Stimulated activated CD8-positive, alpha-beta memory T cell treated with anti-CD3 and anti-CD28 coated beads, Interleukin-4, amount 100 ng/mL, for 48 hours (primary cell): Measurements from ENCODE around the gene CAT.
"Not testable (repeated sequence)": the region's sequence is repeated elsewhere in the genome, so short reads cannot be mapped to it uniquely, and the experiment has no call there.

Experiments
- DNase-seq: peaks from one replicate; pipeline ENCODE4 v3.0.0-alpha.2; 2020

CAT gene

DNA sequence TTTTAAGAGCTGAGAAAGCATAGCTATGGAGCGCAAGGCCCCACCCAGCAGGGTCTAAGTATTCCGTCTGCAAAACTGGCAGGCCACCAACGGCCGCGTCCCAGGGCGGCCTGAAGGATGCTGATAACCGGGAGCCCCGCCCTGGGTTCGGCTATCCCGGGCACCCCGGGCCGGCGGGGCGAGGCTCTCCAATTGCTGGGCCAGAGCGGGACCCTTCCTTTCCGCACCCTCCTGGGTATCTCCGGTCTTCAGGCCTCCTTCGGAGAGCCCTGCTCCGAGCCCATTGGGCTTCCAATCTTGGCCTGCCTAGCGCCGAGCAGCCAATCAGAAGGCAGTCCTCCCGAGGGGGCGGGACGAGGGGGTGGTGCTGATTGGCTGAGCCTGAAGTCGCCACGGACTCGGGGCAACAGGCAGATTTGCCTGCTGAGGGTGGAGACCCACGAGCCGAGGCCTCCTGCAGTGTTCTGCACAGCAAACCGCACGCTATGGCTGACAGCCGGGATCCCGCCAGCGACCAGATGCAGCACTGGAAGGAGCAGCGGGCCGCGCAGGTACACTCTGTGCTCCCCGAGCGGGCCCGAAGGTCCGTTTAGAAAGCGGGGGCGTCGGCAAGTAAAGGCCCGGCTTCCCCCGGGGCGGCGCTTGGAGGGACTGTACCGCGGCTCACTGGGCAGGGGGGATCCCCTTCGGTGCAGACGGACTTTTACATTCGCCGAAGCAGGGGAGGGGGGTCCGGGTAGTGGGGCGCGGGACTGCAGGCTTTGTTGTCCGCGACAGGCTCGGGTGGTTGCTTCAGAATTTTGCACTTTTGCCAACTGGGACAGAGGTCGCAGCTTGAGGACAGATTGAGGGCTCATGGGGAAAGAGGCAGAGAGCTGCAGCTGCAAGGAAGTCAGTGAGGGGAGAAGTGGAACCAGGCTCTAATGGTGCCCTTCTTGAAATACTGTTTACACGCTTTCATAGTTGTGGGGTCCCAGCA is at the start of gene CAT:
Gene CAT, plus strand, starts transcription at position 406 of the 979 bp plus-strand sequence. Its CDS starts 80 bp downstream, at position 486.
- peak; percentile 98 for DNase-seq

DNA sequence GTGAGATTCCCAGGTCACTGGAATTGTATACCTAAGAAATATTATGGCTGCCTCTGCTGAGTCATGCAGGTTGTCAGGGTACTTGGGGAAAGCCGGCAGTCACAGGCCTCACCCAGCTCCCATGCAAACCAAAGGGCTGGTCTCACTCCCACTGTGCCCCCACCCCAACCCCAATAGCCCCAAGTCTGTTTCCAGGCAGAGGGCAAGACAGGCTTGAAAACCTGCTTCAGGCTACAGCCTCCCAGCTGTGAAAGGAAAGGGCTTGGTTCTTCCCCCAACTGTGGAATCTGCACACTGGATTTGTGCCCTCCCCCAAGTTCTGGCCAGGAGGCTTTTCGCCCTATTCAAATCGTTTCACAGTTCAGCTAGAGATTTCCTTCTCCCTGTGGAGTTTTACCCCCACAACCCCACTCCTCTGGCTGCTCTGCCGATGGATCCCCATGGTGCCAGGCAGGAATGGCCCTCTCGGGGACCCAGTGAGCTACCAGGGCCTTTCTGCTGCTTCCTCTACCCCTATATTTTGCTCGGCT is 43.9 kb upstream of the CAT start:
- no peak for DNase-seq

DNA sequence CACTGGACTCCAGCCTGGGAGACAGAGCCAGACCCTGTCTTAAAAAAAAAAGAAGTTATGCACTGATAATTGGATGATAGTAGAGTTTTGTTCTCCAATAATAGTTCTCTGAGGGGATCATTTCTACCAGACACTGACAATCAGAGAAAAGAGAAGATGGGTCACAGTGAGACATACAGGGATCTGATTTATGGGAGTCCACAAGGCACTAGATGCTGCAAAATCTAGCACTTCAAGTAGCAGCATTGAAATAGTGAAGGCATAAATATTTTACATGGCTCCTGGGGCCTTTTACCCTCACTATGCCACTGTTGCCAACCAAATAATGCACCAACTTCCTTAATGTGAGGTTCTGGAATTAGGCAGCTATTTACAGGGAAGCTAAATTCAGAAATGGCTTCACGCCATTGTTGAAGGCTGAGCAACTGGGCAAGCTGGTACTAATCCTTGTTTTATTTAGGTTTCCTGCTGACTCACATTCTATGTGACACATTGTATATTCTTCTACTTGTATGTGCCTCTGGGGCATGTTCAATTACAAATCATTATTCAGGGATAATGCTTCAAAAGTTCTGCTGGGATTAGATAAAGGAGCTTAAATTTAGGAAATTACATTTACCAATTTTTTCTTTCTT is 42.7 kb upstream of the CAT start:
- no peak for DNase-seq

DNA sequence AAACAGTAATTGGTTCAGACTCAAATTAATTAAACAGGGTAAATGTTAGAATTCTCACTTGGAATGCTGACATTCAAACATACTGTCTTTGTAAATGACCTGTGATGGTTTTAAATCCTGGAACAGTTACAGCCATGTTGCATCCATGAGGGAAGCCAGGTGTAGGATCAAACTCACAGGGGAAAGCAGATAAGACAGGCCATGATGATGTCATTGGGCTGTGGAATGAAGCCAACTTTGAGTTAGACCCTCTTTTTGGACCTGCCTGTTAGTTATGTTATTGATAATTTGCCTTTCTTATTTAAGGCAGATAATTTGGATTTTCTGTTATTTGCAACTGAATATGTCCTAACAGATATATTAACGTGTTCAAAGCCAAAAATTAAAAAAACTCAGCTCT is 41.6 kb upstream of the CAT start:
- DNase-seq: no peak

DNA sequence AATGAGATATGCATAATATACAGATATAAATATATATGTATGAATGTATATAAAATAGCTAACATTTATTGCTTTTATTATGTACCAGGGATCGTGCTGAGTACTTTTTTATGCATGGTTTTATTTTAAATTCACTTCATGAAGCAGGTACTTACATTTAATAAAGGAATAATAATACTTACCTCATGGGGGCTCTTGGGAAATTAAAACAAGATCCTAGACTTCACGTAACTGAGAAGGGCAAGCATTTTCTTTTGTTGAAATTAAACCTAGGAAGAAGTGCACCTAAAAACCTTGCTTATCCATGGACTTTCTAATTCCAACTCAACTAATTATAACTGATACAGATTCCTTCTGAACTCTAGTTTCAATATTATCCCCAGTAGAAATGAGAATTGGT is 40.9 kb upstream of the CAT start:
- no peak for DNase-seq

DNA sequence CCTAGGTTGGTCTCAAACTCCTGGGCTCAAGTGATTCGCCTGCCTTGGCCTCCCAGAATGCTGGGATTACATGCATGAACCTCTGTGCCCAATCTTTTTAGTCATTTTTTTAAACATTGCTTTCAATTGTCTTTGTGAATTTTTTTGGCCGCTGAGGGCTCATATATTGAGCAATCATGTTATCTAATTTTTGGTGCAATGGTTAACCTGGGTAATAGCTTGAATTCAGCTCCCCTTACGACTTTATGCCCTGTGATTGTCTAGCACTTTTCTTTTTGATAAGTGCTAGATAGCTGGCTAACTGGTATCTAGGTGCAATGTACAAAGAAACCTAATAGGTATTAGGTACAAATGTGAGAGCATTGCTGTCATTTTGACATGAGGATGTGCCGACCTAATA is 35.3 kb upstream of the CAT start:
- DNase-seq: no peak

DNA sequence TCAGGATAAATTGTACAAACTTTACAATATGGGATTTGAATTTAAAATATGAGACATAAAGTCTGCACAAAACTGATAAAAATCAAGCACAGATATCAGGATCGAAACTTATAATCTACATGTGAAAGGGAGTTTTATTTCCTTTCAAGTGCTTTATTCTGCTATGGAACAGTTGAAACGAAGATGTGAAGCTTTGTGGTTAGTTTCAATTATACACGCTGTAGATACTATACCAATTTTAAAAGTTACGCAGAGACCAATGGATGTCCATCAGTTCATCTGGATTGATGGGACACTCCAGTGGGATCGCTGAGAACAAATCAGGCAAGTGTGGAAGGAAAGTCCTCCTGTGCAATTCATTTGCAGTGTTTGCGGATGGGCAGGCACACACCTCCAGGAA is 34.5 kb upstream of the CAT start:
- no peak for DNase-seq

DNA sequence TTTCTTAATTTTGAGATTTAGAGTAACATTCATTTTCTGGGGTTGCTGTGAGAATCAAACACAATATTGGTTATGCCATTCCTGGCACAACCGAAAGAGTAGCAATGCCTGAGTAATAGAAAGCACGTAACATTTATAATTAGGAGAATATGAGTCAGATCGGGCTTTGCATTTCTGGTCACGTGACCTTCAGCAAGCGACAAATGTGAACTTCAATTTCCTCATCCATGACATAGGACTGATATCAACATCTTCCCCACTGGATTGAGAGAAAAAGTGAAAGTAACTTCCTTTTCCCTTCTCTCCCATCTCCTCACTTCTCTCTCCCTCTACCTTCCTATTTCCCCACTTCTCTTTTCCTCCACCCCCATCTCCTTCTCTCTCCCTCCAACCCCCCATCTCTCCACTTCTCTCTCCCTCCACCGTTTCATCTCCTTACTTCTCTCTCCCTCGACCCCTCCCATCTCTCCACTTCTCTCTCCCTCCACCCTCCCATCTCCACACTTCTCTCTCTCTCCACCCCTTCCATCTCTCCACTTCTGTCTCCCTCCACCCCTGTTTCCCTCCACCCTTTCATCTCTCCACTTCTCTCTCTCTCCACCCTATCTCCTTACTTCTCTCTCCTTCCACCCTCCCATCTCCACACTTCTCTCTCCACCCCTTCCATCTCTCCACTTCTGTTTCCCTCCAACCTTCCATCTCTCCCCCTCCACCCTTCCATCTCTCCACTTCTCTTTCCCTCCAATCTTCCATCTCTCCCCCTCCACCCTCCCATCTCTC is 33.5 kb upstream of the CAT start:
- no peak for DNase-seq

DNA sequence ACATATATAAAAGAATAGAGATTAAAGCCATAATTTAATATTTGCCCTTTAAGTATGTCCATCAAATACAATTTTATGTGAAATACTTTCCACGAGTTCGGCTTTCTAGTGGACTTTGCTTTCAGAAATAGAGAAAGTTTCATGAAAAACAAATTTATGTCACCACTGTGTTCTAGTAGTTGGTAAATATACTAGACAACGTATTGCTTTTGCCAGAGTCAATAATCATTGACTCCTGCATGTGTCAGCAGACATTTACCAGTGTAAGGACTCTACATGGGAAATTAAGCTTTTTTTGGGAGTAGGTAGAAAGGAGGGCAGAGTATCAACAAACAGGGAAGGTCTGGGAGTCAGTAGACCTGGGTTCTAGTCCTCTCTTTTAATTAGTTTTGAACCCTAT is 32.3 kb upstream of the CAT start:
- no peak for DNase-seq

DNA sequence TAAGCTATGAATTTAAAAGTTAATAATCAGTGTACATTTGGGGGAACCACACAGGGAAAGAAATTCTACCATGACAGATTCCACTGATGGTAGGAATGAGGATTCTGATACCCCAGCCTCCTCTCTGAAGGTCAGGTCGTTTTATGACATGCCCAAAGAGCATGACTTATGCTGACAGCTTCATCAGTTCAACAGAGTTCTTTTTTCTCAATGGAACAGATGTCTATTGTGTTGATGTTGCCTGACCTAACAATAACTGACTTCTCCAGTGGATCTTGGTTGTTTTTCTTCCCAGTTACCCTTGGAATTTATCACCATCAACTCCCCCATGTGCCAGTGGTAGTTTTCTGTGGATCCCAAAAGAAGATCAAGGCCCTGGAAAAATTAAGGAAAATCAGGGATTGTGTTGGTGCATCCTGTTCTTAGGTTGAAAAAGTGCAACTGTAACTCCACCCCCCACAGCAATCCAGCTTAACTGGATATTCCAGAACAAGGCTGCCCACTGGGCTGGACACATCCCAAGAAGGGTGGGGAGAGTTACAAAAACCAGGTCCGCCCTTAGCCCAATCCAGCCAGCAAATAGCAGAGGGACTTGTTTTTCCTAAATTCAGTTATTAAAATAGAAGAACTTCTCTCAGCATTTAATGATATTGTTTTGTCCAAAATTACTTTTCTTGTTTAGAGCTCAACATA is 31.5 kb upstream of the CAT start:
- DNase-seq: no peak

DNA sequence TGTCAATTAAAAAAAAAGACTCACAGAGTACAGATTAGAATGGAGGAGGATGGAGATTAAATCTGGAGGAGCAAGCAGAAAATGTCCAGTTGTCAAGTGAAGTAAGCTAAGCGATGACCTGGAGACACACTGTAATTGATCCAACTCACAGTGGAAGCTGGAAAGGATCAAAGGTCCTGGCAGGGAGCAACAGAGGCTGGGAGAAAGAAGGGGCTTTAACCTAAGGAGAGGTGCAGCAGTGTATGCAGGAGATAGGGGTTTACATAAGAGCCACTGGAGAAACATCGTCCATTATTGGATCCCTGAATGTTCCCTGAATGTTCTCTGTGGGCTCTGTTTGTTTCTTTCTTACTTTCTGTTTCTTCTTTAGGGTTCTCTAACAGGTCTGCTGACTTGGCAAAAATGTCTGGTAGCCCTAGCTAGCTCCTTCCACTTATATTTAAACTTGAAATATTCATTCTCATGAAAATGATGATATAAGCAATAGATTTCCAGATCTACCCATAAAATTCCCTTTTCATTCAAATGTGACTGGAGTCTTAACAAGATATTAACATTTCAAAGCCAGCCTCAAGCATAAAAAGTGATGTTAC is 30.1 kb upstream of the CAT start:
- no peak for DNase-seq

DNA sequence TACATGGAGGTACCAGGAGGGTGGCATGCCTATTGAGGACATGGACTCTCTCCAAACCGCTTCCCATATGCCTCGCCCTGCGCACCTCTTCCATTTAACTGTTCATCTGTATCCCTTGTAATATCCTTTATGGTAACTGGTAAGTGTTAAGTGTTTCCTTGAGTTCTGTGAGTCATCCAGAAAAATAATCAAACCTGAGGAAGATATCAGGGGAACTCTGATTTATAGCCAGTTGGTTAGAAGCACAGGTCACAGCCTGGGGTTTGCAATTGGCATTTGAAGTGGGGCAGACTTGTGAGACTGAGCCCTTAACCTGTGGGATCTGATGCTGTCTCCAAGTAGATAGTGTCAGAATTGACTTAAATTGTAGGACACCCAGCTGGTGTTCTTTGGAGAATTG is 27.6 kb upstream of the CAT start:
- DNase-seq: no peak

DNA sequence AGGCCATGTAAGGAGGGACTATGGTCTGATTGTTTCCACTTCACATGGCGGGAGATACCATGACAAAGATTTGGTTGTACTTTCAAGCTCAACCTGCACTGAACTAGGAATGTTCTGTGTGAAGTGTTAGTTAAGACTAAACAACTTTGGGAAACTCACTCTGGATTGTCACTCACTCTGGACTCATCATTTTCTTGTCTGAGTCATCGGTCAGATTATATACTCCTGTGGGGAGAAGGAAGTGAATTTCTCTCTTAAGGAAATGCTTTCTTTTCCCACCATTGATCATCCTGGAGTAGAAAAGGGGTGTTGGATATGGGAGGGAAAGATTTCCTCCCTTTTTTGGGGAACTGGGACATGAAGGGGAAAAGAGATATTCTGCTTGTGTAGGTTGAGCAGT is 26.9 kb upstream of the CAT start:
- DNase-seq: no peak

DNA sequence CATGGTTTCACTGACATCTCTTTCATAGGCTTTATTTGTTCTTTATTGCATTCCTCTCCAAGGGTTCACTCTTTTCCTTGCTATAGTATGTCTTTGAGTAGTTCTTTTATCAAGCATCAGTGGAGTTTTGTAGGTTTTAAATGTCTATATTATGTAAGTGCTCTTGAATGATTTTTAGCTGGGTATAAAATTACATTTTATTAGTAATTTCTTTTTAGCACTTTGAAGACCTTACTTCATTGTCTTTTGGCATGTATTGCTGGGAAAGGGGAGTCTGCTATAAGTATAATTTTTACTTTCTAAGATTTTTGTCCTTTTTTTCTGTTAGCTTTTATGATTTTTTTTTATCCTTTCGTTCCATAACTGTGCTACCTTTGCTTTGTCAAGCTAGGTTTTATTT is 25.5 kb upstream of the CAT start:
- DNase-seq: no peak

DNA sequence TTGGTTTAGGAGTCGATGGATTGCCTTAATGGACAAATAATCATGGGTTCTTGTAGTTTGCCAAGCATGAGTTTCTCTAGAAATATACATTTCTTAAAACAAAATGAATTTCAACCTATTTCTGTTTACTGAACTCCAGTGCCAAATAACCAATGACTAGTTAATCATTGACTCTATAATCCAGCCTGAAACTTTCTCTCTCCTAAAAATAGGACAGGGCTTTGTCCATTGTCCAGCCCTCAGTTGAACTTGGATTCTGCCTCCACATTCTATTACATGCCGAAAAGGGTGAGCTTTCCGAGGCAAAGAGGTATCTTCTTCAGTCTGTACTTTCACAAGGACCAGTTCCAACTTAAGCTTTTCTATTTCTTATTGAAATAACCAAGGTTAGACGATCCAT is 23.2 kb upstream of the CAT start:
- no peak for DNase-seq

DNA sequence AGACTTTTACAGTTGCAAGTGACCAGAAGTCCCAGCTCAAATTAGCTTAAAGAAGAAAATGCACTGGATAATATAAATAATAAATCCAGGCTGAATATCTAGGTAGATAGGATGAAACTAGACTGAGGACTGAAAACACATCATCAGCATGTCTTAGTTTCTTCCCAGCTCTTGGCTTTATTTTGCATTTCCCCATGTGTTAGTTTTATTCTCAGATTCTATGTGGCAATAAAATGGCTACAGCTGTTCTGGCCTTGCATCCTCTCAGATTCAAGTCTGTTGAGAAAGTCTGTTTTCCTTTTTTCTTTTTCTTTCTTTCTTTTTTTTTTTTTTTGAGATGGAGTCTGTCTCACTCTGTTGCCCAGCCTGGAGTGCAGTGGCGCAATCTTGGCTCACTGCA is 22.6 kb upstream of the CAT start:
- no peak for DNase-seq

DNA sequence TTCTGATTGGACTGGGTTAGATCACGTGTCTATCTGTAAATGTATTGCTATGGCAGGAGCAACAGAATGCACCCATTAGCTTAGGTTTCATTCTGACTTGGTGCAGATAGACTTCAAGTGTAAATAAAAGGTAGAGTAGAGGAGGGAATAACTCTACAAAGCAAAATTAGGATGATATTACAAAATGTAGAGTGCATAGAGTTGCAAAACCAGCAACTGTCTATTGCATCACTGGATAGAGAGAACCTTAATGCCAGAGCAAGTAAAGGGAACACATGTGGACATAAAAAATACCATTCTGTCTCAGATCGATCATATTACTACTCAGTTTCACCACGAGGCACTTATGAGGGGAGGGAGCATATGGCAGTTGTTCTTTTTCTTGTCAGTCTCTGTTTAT is 22.0 kb upstream of the CAT start:
- no peak for DNase-seq

DNA sequence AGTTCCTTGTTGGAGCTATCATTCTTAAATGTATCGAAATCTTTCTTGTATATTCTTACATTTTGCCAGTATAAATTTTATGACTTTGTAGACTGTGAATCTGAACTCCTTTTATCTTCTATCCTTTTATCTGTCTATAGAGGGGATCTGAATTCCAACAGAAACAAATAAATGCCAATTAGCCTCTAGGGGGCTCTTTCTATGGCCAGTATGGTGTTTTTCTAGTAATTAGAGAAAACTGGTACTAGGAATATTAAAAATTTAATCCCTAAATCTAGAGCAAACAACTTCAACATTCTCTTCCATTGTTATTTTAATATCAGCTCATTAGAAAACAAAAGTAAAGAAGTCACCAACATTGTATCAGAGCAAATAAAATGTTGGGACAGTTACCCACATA is 21.5 kb upstream of the CAT start:
- no peak for DNase-seq

DNA sequence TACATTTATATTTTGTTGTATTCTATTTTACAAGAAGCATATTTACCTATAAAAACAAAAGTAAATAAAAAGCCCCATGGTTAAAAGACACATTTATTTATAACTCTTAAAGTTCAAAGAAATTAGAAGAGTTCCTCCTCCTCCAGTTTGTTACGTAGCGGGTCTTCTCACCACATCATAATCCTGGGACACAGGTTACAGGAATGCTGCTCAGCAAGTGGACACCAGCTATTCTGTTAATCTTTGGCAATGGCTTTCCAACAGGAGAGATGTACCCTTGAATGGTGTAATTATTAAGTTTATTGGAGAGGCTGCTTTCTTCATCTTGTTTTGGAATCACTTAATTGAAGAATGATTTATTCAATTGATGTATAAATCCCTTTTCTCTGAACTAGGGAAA is 19.6 kb upstream of the CAT start:
- DNase-seq: no peak

DNA sequence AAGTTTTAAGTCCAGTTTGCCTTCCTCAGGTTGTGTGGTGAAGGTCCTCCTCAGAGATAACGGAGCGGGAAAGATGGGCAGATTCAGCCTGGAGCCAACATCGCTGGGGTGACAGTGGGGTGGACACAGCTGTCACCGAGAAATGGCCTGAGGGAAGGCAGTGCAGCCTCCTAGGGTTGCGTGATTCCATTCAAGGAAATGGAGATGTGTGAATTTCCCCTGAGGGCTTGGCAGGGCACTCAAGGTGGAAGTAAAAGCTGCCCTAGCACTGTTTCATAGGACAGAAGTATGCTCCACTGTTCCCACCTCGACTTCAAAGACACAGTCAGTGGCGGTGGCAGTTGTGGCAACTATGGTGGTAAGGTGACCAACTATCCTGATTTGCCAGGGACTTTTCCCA is 15.4 kb upstream of the CAT start:
- DNase-seq: no peak

DNA sequence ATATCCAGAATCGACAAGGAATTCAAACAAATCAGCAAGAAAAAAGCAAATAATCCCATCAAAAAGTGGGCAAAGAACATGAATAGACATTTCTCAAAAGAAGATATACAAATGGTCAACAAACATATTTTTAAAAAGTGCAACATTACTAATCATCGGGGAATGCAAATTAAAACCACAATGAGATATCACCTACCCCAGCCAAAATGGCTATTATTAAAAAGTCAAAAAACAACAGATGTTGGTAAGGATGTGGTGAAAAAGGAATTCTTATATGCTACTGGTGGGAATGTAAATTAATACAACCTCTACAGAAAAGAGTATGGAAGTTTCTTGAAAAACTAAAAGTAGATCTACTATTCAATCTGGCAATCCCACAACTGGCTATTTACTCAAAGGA is 13.9 kb upstream of the CAT start:
- DNase-seq: not testable (repeated sequence)

DNA sequence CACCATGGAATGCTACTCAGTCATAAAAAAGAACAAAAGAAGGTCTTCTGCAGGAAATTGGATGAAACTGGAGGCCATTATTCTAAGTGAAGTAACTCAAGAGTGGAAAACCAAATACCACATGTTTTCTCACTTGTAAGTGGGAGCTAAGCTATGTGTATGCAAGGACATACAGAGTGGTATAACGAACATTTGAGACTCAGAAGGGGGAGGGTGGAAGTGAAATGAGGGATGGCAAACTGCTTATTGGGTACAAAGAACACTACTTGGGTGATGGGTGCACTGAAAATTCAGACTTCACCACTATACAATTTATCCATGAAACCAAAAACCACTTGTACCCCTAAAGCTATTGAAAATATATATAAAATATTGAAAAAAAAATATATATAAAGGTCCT is 13.4 kb upstream of the CAT start:
- DNase-seq: no peak
